Fibroblast of skin of left biceps (primary cell): ENCODE results near the gene KLK7.
"Not testable (repeated sequence)": the region's sequence is repeated elsewhere in the genome, so short reads cannot be mapped to it uniquely, and the experiment has no call there.

Source experiments
- DNase-seq, 2 experiments: peaks; one replicate each; pipeline ENCODE4 v3.0.0-alpha.2; 2013; ENCODE audit warnings: low read depth in 2 of 2

The KLK7 gene

DNA sequence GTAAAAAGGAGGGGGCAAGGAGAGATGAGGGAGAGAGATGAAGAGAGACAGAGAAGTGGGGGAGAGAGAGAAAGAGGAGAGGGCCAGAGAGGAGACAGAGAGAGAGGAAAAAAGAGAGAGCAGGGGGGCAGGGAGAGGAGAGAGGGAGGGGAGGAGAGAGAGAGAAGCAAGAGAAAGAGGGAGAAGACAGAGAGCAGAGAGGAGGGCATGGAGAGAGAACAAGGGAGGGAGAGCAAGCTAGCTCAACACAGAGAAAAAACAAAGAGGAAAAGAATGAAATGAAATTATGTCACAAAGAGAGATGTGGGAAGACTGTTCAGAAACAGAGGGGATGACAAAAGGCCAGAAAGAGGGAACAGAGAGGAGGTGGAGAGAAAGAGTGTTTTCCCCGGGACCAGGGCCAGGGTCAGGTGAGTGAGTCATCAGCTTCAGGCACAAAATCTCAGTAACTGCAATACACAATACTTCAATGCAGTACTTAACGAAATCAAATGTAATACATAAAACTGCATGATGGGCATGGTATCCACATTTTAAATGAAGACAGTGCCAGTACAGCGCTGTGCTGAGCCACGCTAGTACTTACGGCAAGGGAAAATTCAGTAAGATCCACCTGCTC is 4.8 kb downstream of the KLK7 start:
- DNase-seq = no peak

DNA sequence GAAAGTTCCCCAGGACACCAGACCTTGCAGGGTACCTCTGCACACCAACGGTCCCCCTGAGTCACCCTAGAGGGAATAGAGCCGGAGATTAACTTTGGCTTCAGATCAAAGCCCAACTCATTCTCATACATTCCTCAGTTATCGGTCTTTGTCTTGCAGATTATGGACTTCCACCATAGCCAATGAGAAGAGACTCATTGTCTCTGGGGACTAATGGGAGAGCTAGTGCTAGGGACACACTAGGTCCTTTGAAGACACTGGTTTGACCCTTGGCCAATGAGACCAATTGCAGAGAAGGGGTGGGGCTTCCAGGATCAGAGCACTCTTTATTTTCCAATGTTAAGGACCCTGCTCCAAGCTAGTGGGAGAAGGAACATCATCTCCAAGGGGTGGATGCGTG is 6.1 kb downstream of the KLK7 start:
- DNase-seq = no peak

DNA sequence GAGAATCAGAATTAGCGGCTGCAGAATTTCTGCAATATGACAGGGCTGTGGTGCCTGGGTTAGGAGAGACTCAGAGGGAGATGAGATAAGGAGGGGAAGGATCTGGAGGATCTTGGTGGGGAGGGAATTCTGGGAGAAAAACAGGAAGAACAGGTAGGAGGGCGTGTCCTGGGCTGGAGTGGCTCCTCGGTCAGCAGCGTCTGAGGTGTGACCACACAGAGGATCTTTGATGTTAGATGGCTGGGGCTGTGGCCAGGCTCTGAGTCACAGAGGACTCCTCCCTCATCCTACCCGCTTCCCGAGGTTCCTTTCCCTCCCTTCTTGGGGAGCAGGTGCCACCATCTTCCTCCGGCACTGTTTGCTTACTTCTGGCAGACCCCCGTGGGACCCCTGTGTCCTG is 8.0 kb downstream of the KLK7 start:
- no peak for DNase-seq

DNA sequence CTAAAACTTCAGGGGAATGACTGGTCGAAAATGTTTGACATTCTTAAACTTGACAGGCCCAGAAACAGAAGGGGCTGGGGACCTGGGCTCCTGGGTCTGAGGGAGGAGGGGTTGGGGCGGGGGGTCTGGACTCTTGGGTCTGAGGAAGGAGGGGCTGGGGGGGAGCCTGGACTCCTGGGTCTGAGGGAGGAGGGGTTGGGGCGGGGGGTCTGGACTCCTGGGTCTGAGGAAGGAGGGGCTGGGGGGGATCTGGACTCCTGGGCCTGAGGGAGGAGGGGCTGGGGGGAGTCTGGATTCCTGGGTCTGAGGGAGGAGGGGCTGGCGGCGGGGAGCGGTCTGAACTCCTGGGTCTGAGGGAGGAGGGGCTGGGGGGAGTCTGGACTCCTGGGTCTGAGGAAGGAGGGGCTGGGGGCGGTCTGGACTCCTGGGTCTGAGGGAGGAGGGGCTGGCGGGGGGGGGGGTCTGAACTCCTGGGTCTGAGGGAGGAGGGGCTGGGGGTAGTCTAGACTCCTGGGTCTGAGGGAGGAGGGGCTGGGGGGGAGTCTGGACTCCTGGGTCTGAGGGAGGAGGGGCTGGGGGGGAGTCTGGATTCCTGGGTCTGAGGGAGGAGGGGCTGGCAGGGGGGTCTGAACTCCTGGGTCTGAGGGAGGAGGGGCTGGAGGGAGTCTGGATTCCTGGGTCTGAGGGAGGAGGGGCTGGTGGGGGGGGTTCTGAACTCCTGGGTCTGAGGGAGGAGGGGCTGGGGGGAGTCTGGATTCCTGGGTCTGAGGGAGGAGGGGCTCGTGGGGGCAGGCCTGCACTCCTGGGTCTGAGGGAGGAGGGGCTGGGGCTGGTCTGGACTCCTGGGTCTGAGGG is 8.8 kb downstream of the KLK7 start:
- DNase-seq = no peak

DNA sequence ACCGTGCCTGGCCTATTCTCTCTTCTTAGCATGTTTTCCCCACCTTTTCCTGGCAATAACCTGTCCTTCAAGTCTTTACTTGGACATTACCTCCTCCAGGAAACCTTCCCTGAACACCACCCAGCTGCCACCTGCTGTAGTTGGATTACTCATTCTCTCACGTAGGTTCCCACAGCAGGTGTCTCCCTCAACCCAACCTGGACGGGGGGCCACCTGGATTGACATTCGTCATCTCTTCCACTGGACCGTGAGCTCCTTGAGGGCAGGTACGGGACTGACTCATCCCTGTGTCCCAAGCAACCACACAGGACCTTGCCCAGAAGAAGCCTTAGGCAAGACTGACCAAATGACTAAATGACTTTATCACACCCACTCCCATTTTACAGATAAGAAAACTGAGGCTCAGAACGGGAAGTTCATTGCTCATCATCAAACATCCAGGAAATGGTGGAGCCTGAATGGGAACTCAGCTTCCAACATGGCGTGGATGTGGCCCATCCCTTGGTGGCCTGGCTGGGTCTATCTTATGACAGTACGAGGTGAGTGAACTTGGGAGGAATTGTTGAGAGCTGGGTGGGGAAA is 10.8 kb downstream of the KLK7 start:
- no peak for DNase-seq

DNA sequence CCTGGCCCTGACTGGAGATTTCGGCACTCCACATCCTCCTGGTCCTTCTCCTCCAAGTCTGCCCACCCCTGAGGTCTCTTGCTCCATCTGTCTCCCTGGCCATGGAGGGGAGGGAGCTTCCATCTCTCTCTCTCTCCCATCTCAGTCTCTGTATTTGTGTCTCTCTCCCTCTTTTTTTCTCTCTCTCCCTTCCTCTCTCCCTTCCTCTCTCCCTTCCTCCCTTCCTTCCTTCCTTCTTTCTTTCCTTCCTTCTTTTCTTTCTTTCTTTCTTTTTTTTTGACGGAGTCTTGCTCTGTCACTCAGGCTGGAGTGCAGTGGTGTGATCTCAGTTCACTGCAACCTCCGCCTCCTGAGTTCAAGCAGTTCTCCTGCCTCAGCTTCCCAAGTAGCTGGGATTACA is 13.9 kb downstream of the KLK7 start:
- not testable (repeated sequence) for DNase-seq

DNA sequence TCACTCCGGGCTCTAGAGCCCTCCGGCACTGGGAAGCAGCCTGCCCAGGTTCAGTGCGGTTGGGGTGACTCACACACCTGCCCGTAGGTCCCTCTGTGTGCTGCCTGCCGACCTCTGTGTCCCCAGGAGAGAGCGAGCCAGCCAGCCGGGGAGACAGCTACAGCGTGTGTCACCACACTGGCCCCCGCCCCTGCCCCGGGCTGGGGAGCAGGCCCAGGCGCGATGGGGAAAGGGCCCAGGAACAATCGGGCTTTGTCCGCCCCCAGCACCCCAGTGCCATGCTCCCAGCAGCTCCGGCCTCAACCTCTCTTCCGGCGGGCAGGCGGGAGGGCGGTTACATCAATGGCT is 14.3 kb downstream of the KLK7 start, which contains the start of gene KLK6:
TSS of gene KLK6 (minus strand) at position 179 of the 348 bp plus-strand sequence. CDS start 1,487 bp downstream, outside the sequence.
- DNase-seq = no peak

DNA sequence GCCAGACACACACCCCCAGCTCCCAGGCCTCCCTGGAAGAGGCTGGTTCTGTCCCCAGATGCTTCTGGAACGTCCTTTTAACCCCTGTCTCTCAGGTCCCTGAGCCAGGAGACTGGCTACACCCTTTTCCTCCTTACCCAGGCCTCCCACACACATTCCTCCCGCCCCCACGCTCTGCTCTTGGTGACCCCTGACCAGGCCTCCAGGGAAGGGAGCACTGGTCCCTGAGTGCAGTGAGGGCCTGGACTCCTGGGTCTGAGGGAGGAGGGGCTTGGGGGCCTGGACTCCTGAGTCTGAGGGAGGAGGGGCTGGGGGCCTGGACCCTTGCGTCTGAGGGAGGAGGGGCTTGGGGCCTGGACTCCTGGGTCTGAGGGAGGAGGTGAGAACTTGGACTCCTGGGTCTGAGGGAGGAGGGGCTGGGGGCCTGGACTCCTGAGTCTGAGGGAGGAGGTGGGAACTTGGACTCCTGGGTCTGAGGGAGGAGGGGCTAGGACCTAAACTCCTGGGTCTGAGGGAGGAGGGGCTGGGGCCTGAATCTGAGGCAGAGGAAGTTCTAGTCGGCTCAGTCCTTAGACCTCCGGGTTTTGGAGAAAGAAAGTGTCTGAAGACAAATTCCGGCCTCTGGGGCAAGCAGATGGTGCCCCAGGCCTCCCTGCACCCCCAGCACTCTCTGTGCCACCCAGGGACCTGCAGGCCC is 14.9 kb downstream of the KLK7 start:
- no peak for DNase-seq

DNA sequence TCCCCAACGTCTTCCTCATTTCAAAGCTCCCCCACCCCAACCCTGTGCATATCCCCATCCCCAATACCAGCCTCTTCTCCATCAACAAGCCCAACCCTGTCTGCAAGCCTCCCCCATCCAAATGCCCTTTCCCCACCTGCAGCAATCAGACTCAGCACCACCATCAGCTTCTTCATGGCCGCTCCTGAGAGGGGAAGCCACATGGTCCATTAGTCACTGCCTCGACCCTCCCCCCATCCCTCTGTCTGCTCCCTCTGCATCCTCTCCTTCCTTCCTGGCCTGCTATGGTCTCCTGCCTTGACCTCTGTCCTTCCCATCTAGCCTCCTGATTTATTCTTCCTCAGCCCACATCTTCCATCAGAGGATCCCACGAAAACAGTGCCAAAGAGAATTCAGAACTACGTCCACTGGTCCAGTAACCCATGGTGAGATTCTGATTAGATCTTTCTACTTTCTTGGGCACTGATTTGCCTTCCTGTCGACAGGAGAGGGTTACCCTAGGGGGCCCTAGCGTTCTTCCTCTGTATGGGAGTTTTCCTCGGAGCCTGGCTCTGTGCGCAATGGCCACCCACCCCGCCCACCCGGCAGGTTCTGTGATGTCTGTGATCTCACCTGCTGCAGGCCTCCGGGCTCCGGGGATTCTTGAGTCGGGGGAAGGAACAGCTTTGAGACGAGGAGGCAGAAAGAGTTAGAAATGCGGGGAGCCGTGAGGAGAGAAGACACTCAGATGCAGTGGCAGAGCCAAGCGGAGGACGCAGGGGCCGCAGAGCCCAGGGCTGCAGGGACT is 15.6 kb downstream of the KLK7 start:
- DNase-seq = no peak

DNA sequence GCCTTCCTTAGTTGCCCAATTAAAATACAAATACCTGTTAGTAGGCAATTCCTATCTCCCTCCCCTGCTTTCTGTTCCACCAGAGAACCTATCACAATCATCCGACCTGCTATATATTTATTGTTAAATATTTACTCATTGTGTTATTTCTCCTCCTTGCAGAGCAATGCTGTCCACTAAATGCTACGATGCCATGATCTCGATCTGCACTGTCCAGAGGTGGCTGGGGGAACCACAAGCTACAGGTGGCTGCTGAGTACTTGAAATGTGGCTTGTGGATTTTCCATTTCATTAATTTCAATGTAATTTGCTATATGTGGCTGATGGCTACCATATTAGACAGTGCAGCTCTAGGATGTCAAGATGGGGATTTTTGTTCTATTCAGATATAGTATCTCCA is 19.5 kb downstream of the KLK7 start:
- no peak for DNase-seq

DNA sequence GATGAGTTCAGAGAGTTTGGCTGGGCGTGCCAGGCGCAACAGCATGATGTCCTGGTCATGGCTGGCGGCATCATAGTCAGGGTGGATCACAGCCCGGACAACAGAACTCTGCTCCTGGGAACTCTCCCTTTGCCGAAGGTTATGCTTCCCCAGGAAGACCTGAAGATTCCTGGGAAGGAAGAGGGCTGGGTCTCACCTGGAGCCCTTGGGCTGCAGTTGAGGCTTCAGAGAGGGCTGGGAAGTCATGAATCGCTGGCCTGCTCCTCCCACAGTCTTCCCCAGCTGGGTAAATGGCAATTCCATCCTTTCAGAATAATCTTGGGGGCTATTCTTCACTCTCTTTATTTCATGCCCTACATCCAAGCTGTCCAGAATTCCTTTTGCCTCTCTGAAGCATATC is 20.3 kb downstream of the KLK7 start:
- DNase-seq = no peak

DNA sequence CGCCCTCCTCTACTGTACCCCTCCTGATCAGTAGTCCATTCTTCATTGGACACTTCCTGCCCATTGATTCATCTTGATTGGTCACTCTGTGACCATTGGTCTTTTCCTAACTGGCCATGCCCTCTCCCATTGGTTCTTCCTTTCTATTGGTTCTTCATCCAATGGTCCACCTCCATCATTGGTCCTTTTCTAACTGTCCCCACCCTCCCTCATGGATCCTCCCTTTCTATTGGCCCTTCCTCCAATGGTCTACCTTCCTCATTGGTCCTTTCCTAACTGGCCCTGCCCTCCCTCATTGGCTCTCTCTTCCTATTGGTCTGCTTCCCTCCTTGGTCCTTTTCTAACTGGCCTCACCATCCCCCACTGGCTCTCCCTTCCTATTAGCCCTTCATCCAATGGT is 21.5 kb downstream of the KLK7 start:
- no peak for DNase-seq

DNA sequence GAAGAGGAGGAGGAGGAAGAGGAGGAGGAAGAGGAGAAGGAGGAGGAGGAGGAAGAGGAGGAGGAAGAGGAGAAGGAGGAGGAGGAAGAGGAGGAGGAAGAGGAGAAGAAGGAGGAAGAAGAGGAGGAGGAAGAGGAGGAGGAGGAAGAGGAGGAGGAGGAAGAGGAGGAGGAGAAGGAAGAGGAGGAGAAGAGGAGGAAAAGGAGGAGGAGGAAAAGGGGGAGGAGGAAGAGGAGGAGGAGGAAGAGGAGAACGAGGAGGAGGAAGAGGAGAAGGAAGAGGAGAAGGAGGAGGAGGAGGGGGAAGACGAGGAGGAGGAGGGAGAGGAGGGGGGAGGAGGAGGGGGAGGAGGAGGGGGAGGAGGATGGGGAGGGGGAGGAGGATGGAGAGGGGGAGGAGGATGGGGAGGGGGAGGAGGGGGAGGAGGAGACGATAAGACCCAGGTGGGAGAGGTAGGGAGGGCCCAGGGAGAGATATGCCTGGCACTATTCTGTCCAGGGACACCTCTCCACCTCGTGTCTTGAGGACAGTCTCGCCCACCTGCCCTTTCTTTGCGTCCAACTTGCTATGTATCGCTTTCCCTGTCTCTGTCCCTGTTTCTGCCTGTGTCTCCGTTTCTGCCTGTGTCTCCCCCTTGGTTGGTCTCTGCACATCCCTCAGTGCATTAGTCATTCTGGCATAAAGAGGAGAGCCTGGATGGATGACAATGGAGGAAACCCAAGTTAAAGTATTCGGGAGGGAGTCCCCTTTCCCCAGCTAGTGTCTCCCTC is 23.8 kb downstream of the KLK7 start:
- no peak for DNase-seq

DNA sequence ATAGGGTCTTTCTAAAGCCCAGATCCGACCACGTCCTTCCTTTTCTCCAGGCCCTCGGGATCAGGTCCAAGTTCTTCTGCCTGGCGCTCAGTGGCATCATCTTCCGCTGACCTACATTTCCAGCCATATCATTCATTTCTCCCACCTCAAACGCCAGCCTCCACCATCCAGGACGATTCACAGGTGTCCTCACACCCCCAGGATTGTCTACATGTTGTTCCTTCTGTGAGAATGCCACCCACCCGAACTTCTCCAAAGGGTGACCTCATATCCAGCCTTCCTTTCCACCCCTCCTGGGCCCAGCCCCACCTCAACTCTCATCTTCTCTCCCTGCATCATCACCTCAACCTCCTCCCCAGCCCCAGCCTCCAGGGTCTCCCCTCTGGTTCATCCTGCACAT is 26.1 kb downstream of the KLK7 start:
- DNase-seq = no peak

DNA sequence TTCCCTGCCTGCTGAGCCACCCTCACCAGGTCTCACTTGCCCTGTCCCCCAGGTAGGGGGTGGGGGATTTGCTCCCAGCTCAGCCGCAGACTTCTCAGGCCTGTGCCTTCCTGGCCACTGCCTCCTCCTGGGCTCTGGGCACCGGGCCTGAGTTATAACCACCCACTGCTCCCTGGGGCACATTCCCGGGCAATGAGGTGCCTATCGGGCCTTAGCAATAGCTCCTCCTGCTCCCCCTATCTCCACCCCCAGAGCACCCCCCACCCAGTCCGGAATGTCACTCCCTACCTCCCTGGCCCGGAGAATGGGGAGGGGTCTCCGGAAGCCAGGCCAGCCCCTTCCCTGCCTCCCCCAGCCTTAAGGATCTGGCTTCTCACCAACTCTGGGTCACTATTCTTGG is 30.8 kb downstream of the KLK7 start, which contains the start of gene KLK5:
TSS of gene KLK5 (minus strand) at position 129 of the 400 bp plus-strand sequence. CDS start 381 bp downstream, outside the sequence.
- no peak for DNase-seq

DNA sequence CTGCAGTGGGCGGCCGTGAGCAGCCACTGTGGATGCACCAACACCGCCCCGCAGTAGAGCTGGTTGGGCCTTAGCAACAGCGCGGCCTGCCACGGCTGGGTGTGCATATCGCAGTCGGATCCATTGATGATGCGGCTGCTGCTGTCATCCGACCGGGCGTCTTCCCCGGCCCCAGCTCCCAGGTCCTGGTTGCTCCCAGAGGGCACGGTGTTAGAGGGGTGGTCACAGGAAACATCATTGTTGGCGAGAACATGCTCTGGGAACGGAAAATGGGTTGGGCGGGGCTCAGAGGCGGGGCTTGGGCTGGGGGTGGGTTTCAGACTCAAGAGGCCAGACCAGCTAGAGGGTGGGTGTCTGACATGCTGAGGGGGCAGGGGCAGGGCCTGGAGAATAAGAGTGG is 33.9 kb downstream of the KLK7 start:
- DNase-seq = no peak

DNA sequence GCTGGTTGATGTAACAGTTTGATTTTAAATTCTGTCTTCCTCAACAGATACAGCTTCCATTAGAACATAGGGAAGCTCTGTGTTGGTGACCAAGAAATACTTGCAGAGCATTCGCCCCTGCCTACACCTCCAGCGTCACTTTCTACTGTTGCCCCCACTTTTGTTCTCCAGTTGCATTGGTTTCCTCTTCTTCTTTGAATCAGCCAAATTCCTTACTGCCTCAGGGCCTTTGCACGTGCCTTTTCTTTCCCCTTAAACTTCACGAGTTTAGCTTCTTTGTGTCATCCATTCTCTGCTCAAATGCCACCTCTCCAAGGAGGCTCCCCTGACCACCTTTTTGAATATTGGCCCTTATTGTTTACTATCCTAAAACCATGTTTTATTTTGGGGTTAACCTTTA is 36.6 kb downstream of the KLK7 start:
- no peak for DNase-seq

DNA sequence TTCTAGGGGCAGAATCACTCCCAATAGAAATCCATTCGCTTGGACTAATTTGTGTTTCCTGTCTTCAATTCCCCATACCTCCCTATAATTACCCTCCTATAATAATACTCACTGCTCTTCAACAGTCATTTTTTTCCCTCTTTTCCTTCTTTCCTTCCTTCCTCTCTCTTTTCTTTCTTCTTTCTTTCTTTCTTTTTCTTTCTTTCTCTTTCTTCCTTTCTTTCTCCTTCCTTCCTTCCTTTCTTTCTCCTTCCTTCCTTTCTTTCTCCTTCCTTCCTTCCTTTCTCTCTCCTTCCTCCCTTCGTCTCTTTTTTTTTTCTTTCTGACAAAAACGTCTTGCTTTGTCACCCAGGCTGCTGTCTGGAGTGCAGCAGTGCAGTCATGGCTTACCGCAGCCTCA is 38.9 kb downstream of the KLK7 start:
- DNase-seq = no peak

DNA sequence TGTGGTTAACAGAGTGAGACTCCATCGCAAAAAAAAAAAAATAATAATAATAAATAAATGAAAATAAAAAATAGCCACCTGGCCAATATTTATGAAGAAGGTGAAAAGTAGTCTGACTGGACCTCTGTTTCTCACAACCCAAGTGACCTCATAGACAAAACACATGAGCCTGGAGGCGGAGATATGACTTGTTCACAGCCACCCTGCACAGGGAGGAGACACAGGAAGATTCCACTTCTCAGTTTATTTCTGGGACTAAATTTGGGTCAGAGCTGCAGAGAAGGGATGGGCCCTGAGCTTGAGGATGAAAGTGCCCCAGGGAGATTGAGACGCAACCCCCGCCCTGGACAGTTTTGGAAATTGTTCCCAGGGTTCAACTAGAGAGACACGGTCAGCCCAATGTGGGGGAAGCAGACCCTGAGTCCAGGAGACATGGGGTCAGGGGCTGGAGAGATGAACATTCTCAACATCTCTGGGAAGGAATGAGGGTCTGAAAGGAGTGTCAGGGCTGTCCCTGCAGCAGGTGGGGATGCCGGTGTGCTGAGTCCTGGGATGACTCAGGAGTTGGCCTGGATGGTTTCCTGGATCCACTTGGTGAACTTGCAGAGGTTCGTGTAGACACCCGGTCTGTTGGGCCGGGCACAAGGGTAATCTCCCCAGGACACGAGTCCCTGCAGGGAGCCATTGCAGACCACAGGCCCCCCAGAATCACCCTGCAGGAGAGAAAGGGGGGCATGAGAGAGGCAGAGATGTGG is 40.5 kb downstream of the KLK7 start:
- DNase-seq = no peak

DNA sequence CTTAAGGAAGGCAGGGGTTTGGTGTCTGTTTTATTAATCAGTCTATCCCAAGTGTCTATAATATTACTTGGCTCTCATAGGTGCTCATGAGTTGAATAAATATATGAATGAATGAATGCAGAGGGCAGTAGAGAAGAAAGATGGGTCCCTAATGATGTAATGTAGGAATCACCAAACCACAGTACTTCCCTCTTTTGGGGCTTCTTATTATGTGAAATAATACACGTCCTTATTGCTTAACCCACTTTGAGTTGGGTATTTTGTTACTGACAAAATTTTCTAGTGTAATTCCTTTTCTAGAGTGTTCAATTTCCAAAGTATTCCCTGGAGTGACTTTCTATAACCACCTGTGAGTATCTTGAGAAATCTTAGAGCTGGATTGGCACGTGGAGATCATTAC is 44.1 kb downstream of the KLK7 start:
- no peak for DNase-seq
